NCI-H146 treated with DMSO at 0.1 percent for 48 hours (cell line): Measurements from ENCODE around the gene TMEM63B.

Source experiments
- DNase-seq: peaks from one replicate; lab custom pipeline; 2025; ENCODE audit not compliant: unreplicated experiment; lab: John Stamatoyannopoulos, UW

TMEM63B gene

DNA sequence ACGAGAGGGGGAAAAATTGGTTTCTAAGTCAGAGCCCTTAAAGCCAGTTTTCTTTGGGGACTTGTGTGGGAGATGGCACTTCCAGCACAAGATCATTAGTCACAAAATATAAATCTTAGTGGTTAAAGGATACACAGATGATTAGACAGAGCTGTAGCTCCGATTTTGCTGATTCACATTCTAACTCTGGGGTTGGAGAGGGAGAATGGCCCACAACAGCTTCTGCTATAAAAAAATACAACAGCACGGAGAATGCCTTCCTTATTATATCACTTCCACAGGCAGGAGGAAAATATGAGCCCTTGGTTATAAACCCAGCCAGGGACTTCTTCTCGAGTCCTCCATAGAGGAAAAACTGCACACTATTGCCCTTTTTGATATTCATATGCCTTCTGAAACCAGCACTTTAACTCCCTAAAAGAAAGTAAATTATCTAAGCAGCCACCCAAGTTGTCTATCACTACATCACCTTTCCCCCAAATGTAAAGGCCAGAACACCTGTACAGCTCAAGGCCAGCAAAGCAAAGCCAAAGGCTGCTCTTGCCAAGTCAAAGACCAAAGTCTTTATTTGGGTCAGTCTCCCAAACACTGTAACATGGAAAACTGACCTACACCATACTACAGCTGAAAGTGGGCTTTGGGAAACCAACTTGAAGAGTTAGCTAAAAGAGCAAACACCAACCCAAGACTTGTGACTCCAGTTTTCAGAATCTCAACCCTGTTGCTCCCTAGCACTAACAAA lies 10.5 kb upstream of the TMEM63B start:
- DNase-seq, result no peak

DNA sequence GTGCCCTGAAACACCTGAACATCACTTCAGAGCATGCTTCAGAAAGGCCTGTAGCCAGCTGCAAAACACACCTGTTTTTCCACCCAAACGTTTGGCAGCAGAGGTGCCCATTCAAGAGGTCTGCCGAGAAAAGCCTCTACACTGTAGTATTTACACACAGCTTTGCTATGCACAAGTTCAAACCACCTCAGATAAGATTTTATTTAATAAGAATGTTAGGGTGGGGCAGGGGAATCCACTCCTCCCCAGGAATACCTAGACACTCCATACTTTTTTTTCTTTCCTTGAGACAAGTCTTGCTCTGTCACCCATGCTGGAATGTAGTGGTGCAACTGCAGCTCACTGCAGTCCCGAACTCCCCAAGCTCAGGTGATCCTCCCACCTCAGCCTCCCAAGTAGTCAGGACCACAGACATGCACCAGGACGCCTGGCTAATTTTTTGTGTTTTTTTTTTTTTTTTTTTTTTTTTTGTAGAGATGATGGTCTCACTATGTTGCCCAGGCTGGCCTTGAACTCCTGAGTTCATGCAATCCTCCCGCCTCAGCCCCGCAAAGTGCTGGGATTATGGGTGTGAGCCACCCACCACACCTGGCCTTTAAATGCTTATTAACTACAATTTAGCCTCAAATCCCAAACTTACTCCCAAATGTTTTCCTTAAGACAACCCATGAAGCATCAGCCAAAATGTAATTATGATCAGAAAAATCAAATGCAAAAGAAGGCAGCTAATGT lies 9.8 kb upstream of the TMEM63B start:
- no peak for DNase-seq

DNA sequence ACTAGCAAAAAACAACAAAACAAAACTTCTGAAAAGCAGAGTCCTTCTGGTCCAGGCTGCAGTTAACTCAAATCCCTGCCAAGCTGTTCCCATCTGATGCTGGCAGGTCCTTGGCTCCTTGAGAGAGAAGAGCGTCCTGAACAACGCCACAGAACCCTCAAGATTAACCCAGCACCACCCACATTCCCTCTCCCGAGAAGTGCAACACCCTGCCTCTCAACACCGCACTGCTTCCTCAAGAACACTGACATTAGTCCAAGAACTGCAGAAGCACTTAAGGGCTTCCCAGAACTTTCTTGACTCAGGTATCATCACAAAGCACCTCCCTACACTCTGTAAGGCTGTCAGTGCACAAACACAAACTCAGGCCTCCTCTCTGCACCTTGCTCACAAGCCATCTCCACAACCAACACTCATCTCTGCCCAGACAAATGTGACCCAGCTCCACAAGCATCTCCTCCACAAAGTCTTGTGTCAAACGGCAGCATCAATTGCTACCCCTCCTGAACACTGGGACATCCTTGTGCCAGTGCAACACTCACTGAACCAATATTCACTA lies 7.6 kb upstream of the TMEM63B start:
- DNase-seq, result no peak

DNA sequence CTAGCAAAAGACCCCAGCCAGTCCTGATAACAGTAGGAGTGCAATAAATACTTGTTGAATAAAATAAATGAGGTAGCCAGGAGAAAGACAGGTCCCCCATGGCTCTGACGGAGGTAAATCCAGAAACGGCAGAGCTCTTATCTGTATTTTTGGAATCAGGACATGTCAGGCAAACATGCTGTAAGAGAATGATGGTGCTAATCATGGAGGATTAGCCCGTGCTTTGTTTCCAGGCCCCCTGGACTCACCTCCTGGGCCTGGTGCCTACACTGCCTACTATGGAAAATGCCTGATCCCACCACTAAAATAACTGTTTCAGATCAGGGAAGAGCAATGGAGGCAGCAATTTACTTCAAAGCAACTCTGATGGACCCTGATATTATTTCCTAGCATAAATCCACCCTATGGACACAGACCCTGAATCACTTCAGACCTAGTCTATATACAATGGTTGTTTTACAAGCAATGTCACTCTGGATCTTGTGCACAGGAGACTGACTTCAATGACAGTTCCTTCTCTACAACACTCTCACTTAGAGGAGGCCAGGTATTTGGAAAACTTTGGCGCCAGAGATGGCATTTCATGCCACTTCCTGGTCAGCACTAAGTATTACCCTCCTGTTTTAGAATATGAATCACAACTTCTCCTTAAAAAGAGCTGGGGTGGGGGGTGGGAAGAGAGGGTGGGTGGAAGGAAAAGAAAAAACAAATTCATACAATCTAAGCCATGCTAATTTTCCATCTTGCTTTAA lies 6.5 kb upstream of the TMEM63B start:
- DNase-seq, result no peak

DNA sequence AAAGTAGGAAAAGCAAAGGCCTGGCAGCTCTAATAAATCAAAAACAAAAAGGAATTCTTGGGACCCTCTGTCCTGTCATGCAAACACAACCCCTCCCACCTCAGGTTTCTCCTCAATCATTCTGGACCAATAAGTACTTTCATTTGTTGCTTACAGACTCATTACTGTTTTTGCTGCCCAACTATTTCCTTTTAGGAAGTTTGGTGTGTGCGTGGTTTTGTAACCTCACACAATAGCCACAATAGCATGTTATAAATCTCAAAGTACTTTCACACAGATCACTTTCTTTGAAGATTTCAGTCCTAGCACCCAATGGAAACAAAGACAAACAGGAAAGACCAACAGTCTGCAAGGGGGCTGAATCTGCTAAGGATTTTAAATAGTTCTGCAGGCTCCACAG lies 4.6 kb upstream of the TMEM63B start:
- no peak for DNase-seq

DNA sequence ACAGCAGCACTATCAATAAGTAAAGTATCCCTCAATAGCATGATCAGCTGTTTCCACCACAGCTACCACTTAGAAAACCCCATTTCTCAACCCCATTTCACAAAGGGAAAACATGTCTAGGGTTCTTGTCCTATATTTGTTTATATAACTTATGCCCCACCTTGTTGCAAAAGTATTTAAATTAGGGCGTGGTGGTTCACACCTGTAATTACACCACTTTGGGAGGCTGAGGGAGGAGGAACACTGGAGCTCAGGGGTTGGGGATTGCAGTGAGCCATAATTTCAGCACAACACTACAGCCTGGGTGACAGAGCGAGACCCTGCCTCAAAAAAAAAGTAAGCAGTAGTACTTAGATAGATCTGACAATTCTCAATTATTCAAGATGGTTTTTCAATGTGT lies 3.8 kb upstream of the TMEM63B start:
- DNase-seq, result no peak

DNA sequence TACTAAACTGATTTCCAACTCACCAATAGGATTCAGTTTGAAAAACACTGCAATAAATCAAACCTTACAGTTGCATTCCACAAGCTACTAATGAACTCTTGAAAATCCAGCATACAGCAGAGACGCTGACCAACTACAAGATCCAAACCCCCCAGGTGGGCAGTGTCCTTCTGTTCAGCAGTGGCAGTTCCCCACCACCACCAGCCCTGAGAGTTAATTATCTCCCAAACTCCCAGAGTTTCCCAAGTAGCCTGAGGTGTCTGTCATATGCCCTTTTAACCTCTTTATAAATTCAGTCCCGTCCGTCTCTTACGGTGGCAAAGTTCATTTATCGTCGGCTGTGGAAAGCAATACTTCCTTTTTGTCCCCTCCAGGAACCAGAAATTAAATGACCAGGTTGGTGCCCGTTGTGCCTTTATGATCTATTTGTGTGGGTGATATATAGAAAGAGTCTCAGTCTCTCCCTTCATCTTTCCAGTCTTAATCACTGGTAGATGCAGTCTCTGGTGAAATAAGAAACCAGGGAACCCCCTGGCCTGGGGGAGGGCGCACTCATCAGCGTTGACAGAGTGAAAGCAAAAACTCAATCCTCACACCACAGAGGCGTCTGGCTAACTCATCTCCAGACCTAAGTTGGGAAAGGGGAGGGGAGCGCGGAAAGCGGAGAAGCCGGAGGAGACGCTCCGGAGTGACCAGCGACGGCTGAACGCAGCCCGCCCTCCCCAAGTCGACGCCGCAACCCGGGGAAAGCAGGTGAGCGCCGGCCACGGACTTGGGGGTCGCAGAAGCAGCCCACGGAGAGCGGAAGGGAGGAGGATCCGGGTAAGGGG lies 819 bp upstream of the TMEM63B start:
- DNase-seq, result peak; percentile 22

DNA sequence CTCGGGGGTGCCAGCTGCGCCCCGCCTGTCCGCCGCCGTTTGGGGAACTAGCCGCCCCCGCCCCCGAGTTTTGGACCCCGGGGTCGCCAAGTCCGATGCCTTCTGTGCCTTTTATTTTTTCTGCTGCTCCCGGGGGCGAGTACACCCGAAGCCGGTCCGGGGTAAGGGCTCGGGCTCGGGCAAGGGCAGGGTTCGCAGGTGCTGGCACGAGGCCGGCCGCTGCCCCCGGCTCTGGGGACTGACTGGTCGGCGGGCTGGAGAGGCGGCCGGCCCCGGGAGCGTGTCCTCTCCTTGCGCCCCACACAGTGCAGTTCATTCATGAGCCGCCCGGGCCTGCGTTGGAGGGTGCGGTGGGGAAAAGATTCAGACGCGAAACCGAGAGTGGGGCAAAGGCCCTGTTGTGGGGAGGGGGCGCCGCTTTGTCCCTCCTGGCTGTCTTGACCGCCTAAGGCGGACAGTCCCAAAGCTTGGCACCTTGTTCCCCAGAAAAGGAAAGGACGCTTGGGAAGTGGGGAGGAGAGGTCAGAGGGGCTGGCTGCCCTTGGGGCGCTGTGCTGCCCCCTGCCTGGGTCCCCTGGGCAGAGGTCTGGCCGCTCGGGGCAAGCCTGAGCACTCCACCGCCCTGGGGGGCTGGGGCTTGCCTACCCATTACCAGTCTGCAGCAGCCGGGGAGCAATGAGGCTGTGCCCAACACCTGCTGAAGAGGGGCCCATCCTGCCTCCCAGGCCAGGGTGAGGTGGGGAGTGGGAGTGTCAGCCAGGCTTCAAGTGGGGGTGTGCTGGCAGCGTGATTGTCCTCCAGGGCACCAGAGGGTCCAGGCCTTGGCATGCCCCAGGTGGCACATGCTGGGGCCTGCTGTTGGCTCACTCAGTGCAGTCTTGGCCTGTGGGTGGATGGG lies 915 bp downstream of the TMEM63B start:
- DNase-seq, result no peak

DNA sequence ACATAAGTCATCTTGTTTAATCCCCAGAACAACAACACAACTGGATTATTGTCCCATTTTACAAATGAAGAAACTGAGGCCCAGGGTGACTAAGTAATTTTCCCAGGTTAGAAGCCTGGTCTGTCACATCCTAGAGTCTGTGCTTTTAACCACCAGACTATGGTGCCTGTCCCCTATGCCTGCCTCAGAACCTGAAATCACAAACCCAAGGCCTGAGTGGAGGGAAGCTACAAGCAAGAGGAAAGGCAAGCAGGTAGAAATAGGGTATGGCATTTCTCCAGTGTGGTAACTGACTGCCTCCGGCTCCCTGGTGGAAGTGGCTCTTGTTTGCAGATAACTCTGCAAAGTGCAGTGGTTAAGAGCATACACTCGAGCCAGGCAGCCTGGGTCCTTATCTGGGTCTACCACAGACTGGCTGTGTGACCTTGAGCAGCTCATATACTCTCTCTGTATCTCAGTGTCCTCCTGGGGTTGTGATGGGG lies 2.5 kb downstream of the TMEM63B start:
- no peak for DNase-seq

DNA sequence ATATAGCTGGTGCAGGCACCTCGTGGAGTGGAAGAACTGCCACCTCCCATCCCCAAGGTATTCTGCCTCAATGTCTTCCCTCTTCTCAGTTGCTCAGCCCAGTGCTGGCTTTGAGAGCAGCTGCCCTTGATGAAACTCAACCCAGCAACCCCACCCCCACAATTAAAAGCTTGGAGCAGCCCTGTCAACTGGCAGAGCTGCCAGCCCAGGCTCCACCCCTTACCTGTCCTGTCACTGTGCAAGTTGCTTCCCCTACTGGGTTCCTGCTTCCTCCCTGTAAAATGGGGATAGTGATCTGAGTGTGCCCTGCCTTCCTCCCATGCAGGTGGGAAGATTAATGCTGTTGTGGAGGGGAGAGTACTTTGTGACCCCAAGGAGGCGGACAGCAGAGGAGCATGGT lies 4.5 kb downstream of the TMEM63B start:
- DNase-seq, result no peak

DNA sequence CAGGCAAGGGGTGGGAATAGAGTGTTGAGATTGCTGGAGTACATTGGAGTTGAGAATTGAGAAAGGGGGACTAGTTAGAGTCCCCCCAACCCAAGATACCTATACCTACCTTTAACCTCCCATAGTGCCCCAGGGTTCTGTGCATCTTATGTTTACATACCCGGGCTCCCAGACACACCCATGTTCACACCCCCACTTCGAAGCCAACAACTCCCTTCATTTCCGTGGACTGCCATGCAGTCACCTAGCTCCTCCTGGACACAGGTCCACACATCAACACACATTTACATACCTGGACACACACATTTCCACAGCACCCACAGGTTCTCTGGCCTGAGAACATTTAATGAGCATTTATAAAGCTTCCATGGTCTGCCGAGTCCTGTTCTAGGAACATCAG lies 5.1 kb downstream of the TMEM63B start:
- DNase-seq, result no peak

DNA sequence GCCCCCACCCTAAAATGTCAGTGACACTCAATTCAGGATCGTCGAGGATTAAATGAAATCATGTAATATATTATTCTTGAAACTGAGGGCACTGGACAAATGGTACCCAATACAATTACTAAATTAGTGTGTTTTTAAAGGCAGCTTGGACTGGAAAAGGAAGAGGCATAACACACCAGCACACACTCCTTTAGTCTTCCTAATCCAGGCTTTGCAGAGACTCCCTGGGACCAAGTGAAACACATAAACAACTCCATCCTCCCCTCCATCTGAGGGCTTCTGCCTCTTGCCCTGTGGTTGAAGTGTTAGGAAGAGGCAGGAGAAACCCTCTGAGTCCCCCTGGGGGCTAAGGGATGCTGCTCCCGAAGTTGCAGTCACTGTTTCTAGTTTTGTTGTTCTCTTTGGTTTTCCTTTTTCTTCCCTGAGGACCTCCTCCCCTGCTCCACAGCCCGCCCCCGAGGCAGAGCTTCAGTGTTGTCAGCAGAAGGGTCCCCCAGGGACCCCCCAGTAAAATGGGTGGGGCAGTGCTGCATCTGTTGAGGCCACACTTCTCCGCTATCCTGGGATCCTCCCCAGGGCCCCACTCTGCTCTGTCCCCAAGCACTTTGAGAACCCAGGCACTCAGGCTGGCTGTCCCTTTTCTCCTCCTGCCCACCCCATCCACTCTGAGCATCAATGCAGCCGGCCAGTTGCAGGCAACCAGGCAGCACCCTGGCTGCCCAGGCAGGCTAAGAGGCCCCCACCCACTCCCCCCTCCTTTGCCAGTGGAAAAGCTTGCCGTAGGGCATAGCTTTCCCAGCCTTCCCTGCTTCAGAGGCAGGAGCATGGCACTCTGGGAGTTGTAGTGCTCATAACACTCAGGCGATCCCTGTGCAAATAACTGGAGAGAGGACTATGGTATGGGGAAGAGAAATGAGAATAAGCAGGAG lies 5.9 kb downstream of the TMEM63B start:
- DNase-seq, result peak; percentile 35

DNA sequence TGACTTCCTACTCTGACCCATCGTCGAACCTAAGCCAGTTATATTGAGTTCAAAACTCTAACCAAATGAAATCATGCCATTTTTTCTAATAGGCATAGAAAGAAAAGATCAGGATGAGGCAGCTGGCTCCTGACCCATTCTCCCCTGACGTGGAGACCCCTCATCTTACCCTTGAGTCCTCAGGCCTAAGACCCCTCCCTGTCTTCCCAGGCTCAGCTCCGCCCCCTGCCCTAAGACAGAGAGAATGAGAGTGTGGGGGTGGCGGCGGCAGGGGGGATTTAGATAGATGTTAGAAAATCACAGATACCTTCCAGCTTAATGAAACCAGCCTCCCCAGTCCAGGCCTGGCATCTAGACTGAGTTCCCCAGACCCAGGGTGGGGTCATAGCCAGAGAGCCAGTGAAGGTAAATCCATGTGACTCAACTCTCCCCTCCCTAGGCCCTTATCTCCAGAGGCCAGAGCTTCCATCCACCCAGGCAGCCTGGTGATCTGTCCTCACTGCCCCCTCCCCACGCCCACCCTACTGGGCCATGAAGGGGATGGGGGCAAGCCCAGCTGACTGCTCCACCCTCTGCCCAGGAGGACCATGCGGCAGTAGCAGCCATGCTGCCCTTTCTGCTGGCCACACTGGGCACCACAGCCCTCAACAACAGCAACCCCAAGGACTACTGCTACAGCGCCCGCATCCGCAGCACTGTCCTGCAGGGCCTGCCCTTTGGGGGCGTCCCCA lies 6.8 kb downstream of the TMEM63B start:
- no peak for DNase-seq

DNA sequence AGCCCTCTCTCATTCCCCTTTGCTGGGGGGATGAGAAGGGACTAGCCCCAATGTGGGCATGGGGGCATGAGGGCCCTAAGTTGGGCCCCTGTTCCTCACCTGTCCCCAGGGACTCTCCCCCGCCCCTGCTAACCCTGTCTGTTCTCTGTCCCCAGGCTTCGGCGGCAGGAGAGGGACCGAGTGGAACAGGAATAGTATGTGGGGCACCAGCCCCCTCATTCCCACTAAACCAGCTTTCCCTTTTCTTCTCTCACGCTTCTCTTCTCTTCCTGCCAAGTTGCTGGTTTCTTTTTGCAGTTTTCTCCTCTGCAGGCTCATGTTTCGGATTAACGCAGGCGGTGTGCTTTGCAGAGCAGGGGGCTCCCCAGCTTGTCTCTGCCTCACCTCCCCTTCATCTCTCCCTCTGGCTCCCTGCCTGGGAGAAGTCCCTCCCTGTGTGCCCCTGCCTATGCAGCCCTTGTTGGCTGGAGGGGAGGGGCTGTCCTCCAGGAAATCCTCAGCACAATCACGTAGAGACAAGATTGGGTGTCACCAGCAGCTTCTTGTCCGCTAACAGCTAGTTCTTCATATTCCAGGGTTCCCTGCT lies 7.9 kb downstream of the TMEM63B start:
- DNase-seq, result no peak

DNA sequence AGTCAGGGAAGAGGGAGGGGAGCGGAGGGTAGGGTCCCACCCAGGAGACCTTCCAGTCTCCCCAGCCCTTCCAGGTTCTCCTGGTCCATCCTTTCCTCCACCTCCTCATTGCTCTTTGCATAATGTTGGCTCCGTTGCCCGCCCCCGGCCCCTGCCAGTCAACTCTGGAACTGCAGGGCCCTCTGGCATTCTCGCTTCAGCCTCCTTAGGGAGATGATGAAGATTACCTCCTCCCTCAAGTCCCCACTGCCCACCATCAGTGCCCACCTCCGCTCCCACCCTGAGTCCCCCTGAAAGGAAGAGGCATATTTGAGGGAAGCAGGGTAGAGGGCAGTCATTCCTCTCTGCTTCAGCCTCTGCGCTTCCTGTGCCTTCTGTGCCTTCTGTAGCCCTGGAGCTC lies 8.5 kb downstream of the TMEM63B start:
- no peak for DNase-seq

DNA sequence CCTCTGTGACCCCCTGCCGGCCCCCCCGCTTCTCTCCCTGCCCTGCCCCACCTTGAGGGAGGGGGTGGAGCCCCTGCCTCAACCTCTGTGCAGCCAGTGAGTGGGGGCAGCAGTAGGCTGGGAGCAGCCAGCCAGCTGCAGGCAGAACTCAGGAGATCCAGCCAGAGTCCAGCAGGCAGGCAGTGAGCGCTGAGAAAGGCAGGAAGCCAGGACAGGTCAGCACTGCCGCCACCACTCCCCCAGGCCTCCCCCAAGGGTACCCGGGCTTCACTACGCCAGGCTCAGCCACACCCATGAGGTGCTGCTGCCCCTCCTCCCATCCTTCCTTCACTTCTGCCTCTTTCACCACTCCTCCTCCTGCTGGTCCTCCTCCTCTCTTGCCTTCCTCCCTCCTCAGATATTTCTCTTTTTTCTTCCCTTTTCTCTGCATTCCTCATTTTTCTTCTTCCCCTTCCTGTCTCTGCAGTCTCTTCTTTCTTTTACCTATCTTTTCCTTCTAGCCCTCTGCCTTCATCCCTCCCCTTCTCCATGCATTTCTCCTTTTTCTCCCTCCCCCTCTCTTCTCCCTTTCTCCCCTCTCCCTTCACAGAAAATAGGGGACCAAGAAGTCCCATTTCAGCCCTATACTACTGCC lies 11.5 kb downstream of the TMEM63B start:
- no peak for DNase-seq

DNA sequence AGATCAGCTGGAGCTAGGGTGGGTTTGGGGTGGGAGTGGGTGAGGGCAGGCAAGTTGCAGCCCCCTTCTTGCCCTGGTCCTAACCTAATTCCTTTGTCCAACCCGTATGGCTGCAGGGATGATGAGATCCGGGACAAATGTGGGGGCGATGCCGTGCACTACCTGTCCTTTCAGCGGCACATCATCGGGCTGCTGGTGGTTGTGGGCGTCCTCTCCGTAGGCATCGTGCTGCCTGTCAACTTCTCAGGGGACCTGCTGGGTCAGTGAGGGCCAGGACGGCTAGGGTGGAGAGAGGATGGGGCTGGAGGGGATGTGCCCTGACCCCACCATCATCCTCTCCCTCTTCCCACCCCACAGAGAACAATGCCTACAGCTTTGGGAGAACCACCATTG lies 12.0 kb downstream of the TMEM63B start:
- no peak for DNase-seq
